Ishikawa (cell line): Measurements from ENCODE around the gene RFTN1.

Experiments
- CEBPB ChIP-seq: IDR thresholded peaks from 2 replicates; pipeline ENCODE4 v1.6.1; 2012
- CREB1 ChIP-seq: IDR thresholded peaks from 2 replicates; pipeline ENCODE4 v1.6.1; 2012; ENCODE audit warnings: low read depth
- EGR1 ChIP-seq: IDR thresholded peaks from 2 replicates; pipeline ENCODE4 v1.6.1; 2012
- EP300 ChIP-seq: IDR thresholded peaks from 2 replicates; pipeline ENCODE4 v1.6.1; 2012; ENCODE audit warnings: borderline replicate concordance
- FOXM1 ChIP-seq: IDR thresholded peaks from 2 replicates; pipeline ENCODE4 v1.6.1; 2012; ENCODE audit warnings: low read depth, borderline replicate concordance
- NFIC ChIP-seq: IDR thresholded peaks from 2 replicates; pipeline ENCODE4 v1.6.1; 2012
- RAD21 ChIP-seq: IDR thresholded peaks from 2 replicates; pipeline ENCODE4 v1.6.1; 2012; ENCODE audit warnings: low read depth
- TAF1 ChIP-seq: IDR thresholded peaks from 2 replicates; pipeline ENCODE4 v1.6.1; 2012; ENCODE audit warnings: low read depth, mild to moderate bottlenecking
- TCF12 ChIP-seq: IDR thresholded peaks from 2 replicates; pipeline ENCODE4 v1.6.1; 2012; ENCODE audit warnings: low read depth
- TEAD4 ChIP-seq: IDR thresholded peaks from 2 replicates; pipeline ENCODE4 v1.6.1; 2012
- YY1 ChIP-seq: IDR thresholded peaks from 2 replicates; pipeline ENCODE4 v1.6.1; 2012; ENCODE audit warnings: low read depth
- ZBTB7A ChIP-seq: IDR thresholded peaks from 2 replicates; pipeline ENCODE4 v1.6.1; 2012; ENCODE audit warnings: low read depth
- TF ChIP-seq, protein P1 (sequence below): IDR thresholded peaks from 2 replicates; pipeline ENCODE4 v1.6.1; 2012
- TF ChIP-seq, protein P2 (sequence below): IDR thresholded peaks from 2 replicates; pipeline ENCODE4 v1.6.1; 2012
- TF ChIP-seq, protein P3 (sequence below): IDR thresholded peaks from 2 replicates; pipeline ENCODE4 v1.6.1; 2012; ENCODE audit warnings: low read depth, mild to moderate bottlenecking

Gene RFTN1, protein sequence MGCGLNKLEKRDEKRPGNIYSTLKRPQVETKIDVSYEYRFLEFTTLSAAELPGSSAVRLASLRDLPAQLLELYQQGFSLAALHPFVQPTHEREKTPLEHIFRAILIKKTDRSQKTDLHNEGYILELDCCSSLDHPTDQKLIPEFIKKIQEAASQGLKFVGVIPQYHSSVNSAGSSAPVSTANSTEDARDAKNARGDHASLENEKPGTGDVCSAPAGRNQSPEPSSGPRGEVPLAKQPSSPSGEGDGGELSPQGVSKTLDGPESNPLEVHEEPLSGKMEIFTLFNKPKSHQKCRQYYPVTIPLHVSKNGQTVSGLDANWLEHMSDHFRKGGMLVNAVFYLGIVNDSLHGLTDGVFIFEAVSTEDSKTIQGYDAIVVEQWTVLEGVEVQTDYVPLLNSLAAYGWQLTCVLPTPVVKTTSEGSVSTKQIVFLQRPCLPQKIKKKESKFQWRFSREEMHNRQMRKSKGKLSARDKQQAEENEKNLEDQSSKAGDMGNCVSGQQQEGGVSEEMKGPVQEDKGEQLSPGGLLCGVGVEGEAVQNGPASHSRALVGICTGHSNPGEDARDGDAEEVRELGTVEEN

GRCh38 chr3:16513141-16514020, at the start of gene RFTN1:
RFTN1 (minus strand) TSS chr3:16513699; CDS start chr3:16493869, 19,830 bp downstream.
- TF ChIP-seq, protein P1, sequence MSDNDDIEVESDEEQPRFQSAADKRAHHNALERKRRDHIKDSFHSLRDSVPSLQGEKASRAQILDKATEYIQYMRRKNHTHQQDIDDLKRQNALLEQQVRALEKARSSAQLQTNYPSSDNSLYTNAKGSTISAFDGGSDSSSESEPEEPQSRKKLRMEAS, result peak; percentile 45; the same call in 1 of the 2 replicates
- TF ChIP-seq EGR1, result peak; percentile 70
- TF ChIP-seq TAF1, result peak; percentile 5; the same call in 1 of the 2 replicates
- TF ChIP-seq FOXM1, result no peak

GRCh38 chr3:16559653-16560365, 46.3 kb upstream of the RFTN1 start:
- TF ChIP-seq EGR1 (no peak), TEAD4 (no peak), TAF1 (no peak), FOXM1 (no peak), CREB1 (no peak), EP300 (no peak), CEBPB (no peak), ZBTB7A (no peak), YY1 (no peak), RAD21 (no peak), TCF12 (no peak), NFIC (no peak)
- TF ChIP-seq, protein P2, sequence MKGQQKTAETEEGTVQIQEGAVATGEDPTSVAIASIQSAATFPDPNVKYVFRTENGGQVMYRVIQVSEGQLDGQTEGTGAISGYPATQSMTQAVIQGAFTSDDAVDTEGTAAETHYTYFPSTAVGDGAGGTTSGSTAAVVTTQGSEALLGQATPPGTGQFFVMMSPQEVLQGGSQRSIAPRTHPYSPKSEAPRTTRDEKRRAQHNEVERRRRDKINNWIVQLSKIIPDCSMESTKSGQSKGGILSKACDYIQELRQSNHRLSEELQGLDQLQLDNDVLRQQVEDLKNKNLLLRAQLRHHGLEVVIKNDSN, result no peak
- TF ChIP-seq, protein P1, result no peak
- TF ChIP-seq, protein P3, sequence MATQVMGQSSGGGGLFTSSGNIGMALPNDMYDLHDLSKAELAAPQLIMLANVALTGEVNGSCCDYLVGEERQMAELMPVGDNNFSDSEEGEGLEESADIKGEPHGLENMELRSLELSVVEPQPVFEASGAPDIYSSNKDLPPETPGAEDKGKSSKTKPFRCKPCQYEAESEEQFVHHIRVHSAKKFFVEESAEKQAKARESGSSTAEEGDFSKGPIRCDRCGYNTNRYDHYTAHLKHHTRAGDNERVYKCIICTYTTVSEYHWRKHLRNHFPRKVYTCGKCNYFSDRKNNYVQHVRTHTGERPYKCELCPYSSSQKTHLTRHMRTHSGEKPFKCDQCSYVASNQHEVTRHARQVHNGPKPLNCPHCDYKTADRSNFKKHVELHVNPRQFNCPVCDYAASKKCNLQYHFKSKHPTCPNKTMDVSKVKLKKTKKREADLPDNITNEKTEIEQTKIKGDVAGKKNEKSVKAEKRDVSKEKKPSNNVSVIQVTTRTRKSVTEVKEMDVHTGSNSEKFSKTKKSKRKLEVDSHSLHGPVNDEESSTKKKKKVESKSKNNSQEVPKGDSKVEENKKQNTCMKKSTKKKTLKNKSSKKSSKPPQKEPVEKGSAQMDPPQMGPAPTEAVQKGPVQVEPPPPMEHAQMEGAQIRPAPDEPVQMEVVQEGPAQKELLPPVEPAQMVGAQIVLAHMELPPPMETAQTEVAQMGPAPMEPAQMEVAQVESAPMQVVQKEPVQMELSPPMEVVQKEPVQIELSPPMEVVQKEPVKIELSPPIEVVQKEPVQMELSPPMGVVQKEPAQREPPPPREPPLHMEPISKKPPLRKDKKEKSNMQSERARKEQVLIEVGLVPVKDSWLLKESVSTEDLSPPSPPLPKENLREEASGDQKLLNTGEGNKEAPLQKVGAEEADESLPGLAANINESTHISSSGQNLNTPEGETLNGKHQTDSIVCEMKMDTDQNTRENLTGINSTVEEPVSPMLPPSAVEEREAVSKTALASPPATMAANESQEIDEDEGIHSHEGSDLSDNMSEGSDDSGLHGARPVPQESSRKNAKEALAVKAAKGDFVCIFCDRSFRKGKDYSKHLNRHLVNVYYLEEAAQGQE, result no peak

GRCh38 chr3:16554126-16554525, 40.6 kb upstream of the RFTN1 start:
- TF ChIP-seq TAF1, result no peak
- TF ChIP-seq EGR1, result no peak
- TF ChIP-seq CEBPB, result no peak
- TF ChIP-seq NFIC, result no peak
- no peak for TF ChIP-seq YY1
- TF ChIP-seq TCF12, result no peak
- TF ChIP-seq RAD21, result no peak
- no peak for TF ChIP-seq EP300
- TF ChIP-seq TEAD4, result no peak
- no peak for TF ChIP-seq ZBTB7A
- TF ChIP-seq, protein P1, result no peak
- no peak for TF ChIP-seq FOXM1
- TF ChIP-seq, protein P2, result no peak
- TF ChIP-seq, protein P3, result no peak
- no peak for TF ChIP-seq CREB1

DNA sequence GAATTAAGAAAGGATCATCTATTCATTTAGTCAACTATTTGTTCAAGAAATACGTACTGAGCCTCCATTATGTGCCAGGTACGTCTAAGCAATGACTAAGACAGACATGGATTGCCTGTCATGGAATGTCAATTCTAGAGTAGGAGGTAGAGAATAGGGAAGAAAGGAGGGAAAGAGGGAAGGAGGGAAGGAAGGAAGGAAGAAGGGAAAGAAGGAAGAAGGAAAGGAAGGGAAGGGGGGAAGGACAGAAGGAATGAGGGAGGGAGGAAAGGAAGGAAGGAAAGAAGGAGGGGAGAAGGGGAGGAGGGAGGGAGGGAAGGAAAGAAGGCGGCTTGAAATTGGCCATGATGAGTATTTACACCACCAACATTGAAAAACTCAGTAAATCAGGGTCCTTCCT, 39.3 kb upstream of the RFTN1 start:
- TF ChIP-seq CREB1 (no peak), YY1 (no peak), TEAD4 (no peak), TAF1 (no peak)
- TF ChIP-seq, protein P1, result no peak
